GM21390 (cell line): ENCODE data around the gene AOPEP.
"Not testable (repeated sequence)": the region's sequence is repeated elsewhere in the genome, so short reads cannot be mapped to it uniquely, and the experiment has no call there.

Experiments
- ATAC-seq: cut with Tn5 transposase; IDR thresholded peaks from one replicate; pipeline ENCODE4 v1.9.1; 2021; ENCODE audit not compliant: unreplicated experiment

Gene AOPEP

GRCh38 chr9:95008151-95008771, 281.8 kb downstream of the AOPEP start:
- ATAC-seq, result no peak

- ATAC-seq, result no peak
Measured at GRCh38 chr9:95009459-95009858, 283.0 kb downstream of the AOPEP start.

- ATAC-seq, result no peak
Measured at GRCh38 chr9:95010431-95010838, 283.9 kb downstream of the AOPEP start.

- ATAC-seq, result no peak
Measured at GRCh38 chr9:95012035-95012708, 285.7 kb downstream of the AOPEP start.

- no peak for ATAC-seq
Measured at GRCh38 chr9:95012902-95013301, 286.4 kb downstream of the AOPEP start.

GRCh38 chr9:95014917-95015316, 288.4 kb downstream of the AOPEP start:
- no peak for ATAC-seq

GRCh38 chr9:95015569-95015968, 289.1 kb downstream of the AOPEP start:
- ATAC-seq, result no peak

- no peak for ATAC-seq
Measured at GRCh38 chr9:95017062-95017461, 290.6 kb downstream of the AOPEP start.

GRCh38 chr9:95017661-95018060, 291.2 kb downstream of the AOPEP start:
- ATAC-seq, result no peak

- no peak for ATAC-seq
Measured at GRCh38 chr9:95018099-95018936, 291.8 kb downstream of the AOPEP start.

- not testable (repeated sequence) for ATAC-seq
Measured at GRCh38 chr9:95020644-95021043, 294.1 kb downstream of the AOPEP start.

- no peak for ATAC-seq
Measured at GRCh38 chr9:95021166-95021886, 294.8 kb downstream of the AOPEP start.

- no peak for ATAC-seq
Measured at GRCh38 chr9:95022657-95023056, 296.2 kb downstream of the AOPEP start.

GRCh38 chr9:95023217-95024003, 296.9 kb downstream of the AOPEP start:
- no peak for ATAC-seq

- ATAC-seq, result no peak
Measured at GRCh38 chr9:95024097-95024671, 297.7 kb downstream of the AOPEP start.

- ATAC-seq, result no peak
Measured at GRCh38 chr9:95025213-95026147, 299.0 kb downstream of the AOPEP start.

GRCh38 chr9:95026148-95026524, 299.6 kb downstream of the AOPEP start:
- no peak for ATAC-seq

- ATAC-seq, result no peak
Measured at GRCh38 chr9:95027914-95028852, 301.7 kb downstream of the AOPEP start.
